Measurements from ENCODE around the gene OR2V2.
"Not testable (repeated sequence)": the region's sequence is repeated elsewhere in the genome, so short reads cannot be mapped to it uniquely, and the experiment has no call there.

Gene OR2V2, protein sequence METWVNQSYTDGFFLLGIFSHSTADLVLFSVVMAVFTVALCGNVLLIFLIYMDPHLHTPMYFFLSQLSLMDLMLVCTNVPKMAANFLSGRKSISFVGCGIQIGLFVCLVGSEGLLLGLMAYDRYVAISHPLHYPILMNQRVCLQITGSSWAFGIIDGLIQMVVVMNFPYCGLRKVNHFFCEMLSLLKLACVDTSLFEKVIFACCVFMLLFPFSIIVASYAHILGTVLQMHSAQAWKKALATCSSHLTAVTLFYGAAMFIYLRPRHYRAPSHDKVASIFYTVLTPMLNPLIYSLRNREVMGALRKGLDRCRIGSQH

GRCh38 chr5:181146927-181147636, at the start of gene OR2V2:
Gene OR2V2, plus strand, starts transcription at chr5:181147586. Its CDS starts 7,357 bp downstream, at chr5:181154943.
- DNase-seq: not testable (repeated sequence)

DNA sequence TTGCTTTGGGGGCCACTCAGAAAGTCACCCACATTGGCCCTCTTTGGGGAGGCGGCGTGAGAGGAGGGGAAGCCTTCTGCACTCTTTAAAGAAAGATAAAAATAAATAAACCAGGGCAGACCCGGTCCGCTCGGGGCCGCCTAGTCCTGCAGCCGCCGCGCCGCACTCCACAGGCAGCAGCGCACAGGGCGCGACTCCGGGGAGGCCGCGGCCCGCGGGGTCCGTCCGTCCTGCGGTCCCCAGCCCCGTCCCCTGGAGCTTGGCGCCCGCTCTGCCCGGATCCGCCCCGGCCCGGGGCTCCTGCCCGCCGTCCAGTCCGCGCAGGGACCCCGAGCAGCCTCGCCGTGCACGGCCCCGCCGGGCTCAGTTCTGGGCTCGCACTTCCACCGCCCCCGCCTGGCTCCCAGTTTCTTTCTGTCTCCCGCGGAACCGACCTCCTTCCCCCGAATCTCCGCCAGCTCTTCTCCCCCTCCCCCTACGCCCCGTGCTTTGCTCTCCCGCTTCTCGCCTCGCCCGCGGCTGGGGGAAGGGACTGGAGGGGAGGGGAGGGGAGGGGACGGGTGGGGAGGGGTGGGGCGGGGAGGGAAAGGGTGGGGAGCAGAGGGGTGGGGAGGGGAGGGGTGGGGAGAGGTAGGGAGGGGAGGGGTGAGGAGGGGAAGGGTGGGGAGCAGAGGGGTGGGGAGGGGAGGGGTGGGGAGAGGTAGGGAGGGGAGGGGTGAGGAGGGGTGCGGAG, 49.5 kb upstream of the OR2V2 start:
- not testable (repeated sequence) for DNase-seq

DNA sequence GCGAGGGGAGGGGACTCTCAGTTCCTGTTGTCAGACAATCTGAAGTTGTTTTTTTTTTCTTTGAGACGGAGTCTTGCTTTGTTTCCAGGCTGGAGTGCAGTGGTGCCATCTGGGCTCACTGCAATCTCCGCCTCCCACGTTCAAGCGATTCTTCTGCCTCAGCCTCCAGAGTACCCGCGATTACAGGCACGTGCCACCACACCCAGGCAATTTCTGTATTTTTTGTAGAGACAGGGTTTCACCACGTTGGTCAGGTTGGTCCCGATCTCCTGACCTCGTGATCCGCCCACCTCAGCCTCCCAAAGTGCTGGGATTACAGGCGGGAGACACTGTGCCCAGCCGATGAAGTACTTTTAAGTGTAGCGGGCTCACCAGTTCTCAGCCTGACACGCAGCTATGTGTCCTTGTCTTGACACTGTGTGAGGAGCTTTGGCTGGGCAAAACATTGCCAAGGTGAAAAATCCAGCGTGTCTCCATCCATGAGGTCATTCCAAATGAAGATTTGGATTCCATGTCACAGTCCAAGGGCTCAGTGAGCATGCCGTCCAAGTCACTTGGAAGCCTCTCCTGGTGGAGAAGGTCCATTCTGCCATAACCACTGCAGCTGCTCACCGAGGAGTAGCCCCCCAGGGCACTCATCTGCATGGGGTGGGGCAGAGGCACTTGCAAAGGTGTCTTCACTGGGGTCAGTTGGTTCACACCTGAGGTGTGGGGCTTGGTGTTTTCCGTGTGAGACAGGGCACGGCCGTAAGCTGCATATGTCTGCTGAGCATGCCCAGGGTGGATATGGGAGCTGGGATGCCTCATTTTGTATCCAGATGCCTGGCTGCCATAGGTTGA, 48.4 kb upstream of the OR2V2 start:
- DNase-seq: no peak

GRCh38 chr5:181099602-181100086, 47.7 kb upstream of the OR2V2 start:
- no peak for DNase-seq

DNA sequence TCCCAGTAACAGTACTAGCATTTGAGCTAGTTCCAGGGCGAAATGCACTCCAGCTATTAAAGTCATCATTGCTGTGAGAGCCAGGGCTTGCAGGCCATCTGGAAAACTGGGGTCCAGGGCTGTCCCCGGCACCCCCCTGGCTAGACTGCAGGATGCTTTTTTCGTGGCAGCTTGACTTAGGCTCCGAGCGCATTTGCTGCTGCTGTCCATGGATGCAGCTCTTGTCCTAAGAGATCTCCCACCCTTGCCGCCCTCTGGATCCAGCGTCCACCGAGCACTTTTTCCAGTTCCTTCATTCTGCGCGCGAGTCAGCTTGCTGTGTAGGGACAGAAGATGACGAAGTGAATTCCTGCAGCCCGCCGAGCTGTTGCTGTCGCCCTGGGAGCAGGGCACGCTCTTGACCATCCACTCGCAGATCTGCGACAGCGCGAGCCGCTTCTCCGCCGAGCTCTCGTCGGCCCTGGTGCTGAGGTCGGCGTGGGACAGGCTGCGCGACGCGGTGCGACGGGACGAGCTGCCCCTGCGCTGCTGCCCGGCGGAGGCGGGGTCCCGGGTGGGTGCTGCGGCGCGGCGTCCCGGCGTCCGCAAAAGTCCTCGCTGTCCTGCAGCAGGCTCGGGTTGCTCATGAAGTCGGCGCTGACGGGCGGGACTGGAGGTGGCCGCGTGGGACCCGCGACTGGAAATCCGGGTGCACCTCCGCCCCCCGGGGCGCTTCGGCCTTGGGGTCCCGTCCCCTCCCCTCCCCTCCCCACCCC, 47.1 kb upstream of the OR2V2 start:
- no peak for DNase-seq

GRCh38 chr5:181101030-181101641, 46.2 kb upstream of the OR2V2 start:
- not testable (repeated sequence) for DNase-seq

DNA sequence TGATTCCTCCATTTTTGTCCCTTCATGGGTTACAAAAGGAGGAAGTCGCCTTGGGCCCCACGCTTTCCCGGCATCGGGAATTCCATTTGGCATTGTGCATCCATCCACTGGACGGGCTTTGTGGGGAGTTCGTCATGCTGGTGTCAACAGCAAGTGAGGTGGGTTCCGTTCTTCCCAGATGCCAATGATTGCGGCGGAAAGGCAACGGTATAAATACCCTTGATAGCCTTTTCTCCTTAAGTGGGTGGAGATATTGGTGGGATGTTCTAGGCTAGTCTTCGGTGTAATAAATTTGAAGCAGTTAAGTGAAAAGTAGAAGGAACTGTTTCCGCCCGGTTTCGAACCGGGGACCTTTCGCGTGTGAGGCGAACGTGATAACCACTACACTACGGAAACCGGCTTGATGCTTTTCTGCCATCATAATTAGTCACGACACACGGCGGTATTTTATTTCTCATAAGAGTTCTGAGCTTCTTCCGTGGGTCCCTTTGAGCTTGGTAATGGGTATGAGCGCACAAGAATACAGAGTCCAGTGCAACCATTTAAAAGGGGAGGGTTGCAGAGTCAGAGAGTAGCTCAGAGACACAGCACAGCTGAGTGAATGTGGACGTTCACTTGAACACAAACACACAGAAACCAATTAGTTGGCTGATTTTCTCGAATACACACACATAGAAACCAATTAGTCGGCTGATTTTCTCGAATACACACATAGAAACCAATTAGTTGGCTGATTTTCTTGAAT, 45.3 kb upstream of the OR2V2 start:
- DNase-seq: not testable (repeated sequence)

DNA sequence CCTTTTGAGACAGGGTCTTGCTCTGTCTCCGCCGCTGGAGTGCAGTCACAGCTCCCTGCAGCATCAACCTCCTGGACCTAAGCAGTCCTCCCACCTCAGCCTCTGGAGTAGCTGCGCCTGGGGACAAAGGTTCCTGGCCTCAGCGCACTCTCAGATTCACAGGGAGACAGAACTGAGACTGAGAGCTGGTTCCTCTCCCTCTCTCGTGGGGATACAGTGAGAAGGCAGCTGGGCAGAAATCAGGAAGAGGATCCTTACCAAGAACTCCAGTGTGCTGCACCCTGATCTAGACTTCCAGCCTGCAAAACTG, 43.2 kb upstream of the OR2V2 start:
- DNase-seq: not testable (repeated sequence)

- not testable (repeated sequence) for DNase-seq
Measured at GRCh38 chr5:181104606-181105390, 42.6 kb upstream of the OR2V2 start.

DNA sequence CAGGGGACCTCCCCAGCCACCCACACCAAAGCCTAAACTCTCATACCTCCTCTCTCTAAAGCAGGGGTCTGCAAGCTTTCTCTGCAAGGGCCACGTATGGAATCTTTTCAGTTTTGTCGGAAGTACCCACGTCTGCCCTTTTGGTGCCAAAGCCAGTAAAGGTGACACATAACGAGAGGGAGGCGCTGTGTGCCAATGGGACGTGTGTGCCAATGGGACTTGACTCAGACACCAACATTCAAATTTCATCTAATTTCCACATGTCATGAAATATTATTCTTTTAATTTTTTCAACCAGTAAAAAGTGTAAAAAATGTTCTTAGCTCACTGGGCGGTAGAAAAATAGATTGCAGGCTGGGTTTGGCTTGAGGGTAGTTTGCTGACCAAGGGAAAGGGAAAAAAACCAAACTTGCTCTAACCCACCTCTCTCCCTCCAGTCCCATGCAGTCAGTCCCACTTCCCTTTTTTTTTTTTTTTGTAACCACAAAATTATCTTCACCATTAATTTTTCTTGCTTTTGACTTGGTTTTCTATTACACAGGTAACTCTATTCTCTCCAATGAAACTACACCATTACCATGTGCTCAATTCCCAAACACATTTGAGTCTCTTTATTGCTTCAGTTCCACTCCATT, 41.9 kb upstream of the OR2V2 start:
- DNase-seq: no peak

GRCh38 chr5:181107699-181108098, 39.7 kb upstream of the OR2V2 start:
- no peak for DNase-seq

- no peak for DNase-seq
Measured at GRCh38 chr5:181108578-181109165, 38.7 kb upstream of the OR2V2 start.

DNA sequence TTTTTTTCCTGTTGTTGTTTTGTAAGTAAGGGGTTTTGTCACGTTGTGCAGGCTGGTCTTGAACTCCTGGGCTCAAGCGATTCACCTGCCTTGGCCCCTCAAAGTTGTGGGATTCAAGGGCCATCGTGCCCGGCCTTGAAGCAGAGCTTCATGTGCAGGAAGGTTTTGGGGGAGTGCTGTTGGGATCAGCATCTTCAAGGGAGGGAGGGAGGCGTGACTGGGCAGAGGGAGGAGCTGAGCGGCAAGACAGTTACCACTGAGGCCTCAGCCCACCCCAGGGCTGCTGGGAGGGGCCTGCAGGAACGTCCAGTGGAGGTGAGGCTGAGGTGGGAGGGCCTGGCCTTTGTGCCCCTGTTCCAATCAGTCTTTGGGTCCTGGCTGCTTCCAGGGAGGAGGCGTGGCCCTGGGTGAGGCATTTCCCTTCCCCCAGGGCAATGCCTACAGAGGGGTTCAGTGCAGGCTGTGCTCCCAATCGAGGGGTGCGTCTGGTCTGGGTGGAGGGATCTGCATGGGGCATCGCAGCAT, 37.8 kb upstream of the OR2V2 start:
- DNase-seq: no peak

DNA sequence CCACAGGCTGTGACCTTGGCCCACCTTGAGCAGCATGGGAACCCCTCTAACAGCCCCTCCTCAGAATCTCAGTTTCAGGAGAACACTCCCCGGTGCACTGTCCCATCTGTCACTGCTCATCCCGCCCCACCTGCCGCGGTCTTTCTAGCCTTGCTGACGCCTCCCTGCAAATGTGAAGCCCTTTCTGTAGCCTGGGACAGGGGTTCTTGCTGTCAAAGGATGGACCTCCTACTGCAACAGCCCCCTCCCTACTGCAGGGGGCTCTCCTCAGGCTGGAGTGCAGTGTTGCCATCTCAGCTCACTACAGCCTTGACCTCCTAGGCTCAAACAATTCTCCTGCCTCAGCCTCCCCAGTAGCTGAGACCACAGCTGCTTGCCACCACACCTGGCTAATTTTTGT, 36.4 kb upstream of the OR2V2 start:
- no peak for DNase-seq

DNA sequence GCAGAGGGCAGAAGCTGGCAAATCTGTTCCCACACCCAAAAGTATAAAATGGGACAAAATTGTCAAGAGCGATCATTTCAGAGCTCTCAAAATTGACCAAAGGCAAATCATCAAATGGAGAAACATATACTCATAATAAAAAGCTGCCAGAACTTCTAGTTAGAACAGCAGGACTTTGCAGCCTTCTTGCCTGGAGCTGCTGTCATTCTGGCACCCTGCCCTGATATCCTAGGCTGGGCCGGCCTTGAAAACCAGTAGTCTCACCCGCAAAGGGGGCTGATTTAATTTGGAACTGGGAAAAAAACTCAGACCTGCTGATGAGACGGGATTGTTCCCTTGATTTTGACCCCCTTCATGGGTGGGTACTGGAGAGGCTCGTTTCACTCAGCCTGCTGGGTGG, 34.9 kb upstream of the OR2V2 start:
- DNase-seq: no peak

- not testable (repeated sequence) for DNase-seq
Measured at GRCh38 chr5:181113572-181113971, 33.8 kb upstream of the OR2V2 start.

GRCh38 chr5:181114284-181114843, 33.0 kb upstream of the OR2V2 start:
- no peak for DNase-seq

Data from activated T-cell treated with anti-CD3 and anti-CD28 coated beads, Interleukin-2, amount 50 U/mL, for 1 hour (primary cell).